ENCODE measurements around the gene ATG5.
A peak's percentile ranks its signal among the peaks of the same experiment; 100 is the strongest.

Gene ATG5

DNA sequence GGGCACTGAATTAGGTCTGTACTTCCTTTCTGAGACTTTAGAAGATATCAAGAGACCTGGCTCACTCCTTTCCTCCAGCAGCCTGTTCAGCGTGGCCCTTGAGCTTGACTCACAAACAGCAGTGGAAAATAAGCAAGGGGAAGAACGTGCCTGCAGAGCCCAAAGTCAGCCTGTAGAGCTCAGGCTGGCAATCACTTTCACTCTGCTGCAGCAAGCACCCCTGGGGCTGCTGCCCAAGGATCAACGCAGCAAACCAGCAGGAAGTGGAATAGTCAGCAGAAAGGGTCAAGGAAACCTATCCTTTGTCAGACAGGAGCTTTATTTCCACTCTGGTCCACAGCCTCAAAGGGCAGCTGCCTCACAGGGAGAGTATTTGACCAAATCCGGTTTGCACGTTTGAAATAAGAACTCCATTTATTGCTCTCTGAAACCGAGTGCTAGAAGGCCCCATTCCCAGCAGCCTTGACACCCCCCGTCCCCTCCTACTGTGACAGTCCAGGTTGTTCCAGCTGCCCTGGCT is 162.1 kb downstream of the ATG5 start:
- no peak overlapping the region for H3K9ac ChIP-seq (ENCODE audit: low read depth in 1 of 2, low read length in 2 of 2)

GRCh38 chr6:106162921-106163320 is 162.6 kb downstream of the ATG5 start:
- peak overlapping the region; percentile 8 for H3K27ac ChIP-seq (ENCODE audit: low read depth, low read length)

More for the DNA sequence above, 162.1 kb downstream of the ATG5 start:
- Histone ChIP-seq H3K27ac (ENCODE audit: low read depth, low read length) (peak overlapping the region; percentile 8), H3K4me3 (ENCODE audit: low read depth in 1 of 2, low read length in 2 of 2) (peak overlapping the region in 1 of 2 donors; percentile 37), H3K4me1 (ENCODE audit: control insufficient read depth in 1 of 2, insufficient read depth in 2 of 2, low read length in 2 of 2) (peaks cover 16 to 21% of the 10 kb centered on the region in 2 donors), H3K27me3 (ENCODE audit: control insufficient read depth in 1 of 2, insufficient read depth in 2 of 2, low read length in 2 of 2) (no peaks in the 10 kb centered on the region), H3K36me3 (ENCODE audit: control insufficient read depth in 1 of 2, insufficient read depth in 2 of 2, low read length in 2 of 2) (no peaks in the 10 kb centered on the region), H3K9me3 (ENCODE audit: control insufficient read depth in 1 of 2, low read length in 2 of 2) (no peaks in the 10 kb centered on the region)

GRCh38 chr6:106161893-106162292 is 163.7 kb downstream of the ATG5 start:
- no peak overlapping the region for H3K9ac ChIP-seq (ENCODE audit: low read depth in 1 of 2, low read length in 2 of 2)
- no peaks in the 10 kb centered on the region for H3K36me3 ChIP-seq (ENCODE audit: control insufficient read depth in 1 of 2, insufficient read depth in 2 of 2, low read length in 2 of 2)
- H3K27ac ChIP-seq (ENCODE audit: low read depth, low read length) = no peak overlapping the region
- no peak overlapping the region for H3K4me3 ChIP-seq (ENCODE audit: low read depth in 1 of 2, low read length in 2 of 2)
- peaks cover 16 to 21% of the 10 kb centered on the region in 2 donors for H3K4me1 ChIP-seq (ENCODE audit: control insufficient read depth in 1 of 2, insufficient read depth in 2 of 2, low read length in 2 of 2)
- no peaks in the 10 kb centered on the region for H3K9me3 ChIP-seq (ENCODE audit: control insufficient read depth in 1 of 2, low read length in 2 of 2)
- H3K27me3 ChIP-seq (ENCODE audit: control insufficient read depth in 1 of 2, insufficient read depth in 2 of 2, low read length in 2 of 2) = no peaks in the 10 kb centered on the region

More at GRCh38 chr6:106162921-106163320, 162.6 kb downstream of the ATG5 start:
- Histone ChIP-seq H3K9me3 (ENCODE audit: control insufficient read depth in 1 of 2, low read length in 2 of 2) (no peaks in the 10 kb centered on the region), H3K4me1 (ENCODE audit: control insufficient read depth in 1 of 2, insufficient read depth in 2 of 2, low read length in 2 of 2) (peaks cover 16 to 21% of the 10 kb centered on the region in 2 donors), H3K4me3 (ENCODE audit: low read depth in 1 of 2, low read length in 2 of 2) (peak overlapping the region in 1 of 2 donors; percentile 37), H3K9ac (ENCODE audit: low read depth in 1 of 2, low read length in 2 of 2) (no peak overlapping the region), H3K36me3 (ENCODE audit: control insufficient read depth in 1 of 2, insufficient read depth in 2 of 2, low read length in 2 of 2) (no peaks in the 10 kb centered on the region), H3K27me3 (ENCODE audit: control insufficient read depth in 1 of 2, insufficient read depth in 2 of 2, low read length in 2 of 2) (no peaks in the 10 kb centered on the region)

DNA sequence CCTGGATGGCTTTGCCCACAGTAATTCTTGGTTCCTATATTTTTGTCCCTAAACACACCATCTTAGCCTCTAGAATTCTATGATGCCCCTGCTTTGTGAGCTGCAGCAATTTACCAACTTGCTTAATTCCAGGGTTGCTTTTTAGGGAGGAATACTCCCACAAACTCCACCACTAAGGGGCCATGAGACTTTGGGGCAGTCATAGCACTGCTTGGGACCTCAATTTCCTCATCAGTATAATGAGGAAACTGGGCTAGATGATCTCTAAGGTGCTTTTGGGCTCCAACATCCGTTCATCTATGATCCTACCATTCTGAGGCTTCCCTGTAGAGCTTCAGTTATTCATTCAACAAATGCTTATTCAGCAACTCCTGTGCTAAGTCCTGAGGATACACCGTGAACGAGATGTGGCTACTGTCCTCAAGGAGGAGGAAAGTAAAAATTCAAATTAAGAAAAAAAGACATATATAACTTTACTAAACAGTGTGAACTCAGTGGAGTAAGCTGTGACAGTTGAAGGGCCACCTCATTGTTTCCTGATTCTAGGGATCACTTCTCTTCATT is 164.2 kb downstream of the ATG5 start:
- Histone ChIP-seq H3K4me1 (ENCODE audit: control insufficient read depth in 1 of 2, insufficient read depth in 2 of 2, low read length in 2 of 2) (peaks cover 16 to 21% of the 10 kb centered on the region in 2 donors), H3K36me3 (ENCODE audit: control insufficient read depth in 1 of 2, insufficient read depth in 2 of 2, low read length in 2 of 2) (no peaks in the 10 kb centered on the region), H3K9me3 (ENCODE audit: control insufficient read depth in 1 of 2, low read length in 2 of 2) (no peaks in the 10 kb centered on the region), H3K27me3 (ENCODE audit: control insufficient read depth in 1 of 2, insufficient read depth in 2 of 2, low read length in 2 of 2) (no peaks in the 10 kb centered on the region), H3K27ac (ENCODE audit: low read depth, low read length) (no peak overlapping the region), H3K9ac (ENCODE audit: low read depth in 1 of 2, low read length in 2 of 2) (no peak overlapping the region), H3K4me3 (ENCODE audit: low read depth in 1 of 2, low read length in 2 of 2) (no peak overlapping the region)

GRCh38 chr6:106160189-106160588 is 165.4 kb downstream of the ATG5 start:
- no peak overlapping the region for H3K27ac ChIP-seq (ENCODE audit: low read depth, low read length)

DNA sequence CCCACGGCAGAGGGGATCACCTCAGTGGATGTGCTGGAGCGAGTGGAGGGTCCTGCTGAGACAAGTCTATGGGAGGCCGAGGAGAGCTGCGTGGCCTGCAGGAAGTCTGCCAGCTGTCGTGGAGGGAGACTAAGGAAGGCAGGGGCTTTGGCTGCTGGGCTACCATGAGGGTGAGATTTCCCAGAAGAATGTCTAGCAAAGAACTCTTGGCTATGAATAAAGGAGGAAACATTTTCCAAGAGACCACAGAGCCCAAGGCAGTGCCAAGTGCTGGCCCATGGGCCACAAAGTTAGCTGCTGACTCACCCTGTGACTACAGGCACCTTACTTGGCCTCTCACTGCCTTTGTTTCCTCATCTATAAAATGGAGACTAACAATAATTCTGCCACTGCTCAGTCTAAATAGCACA is 166.0 kb downstream of the ATG5 start:
- Histone ChIP-seq H3K4me3 (ENCODE audit: low read depth in 1 of 2, low read length in 2 of 2) (no peak overlapping the region), H3K36me3 (ENCODE audit: control insufficient read depth in 1 of 2, insufficient read depth in 2 of 2, low read length in 2 of 2) (no peaks in the 10 kb centered on the region), H3K27me3 (ENCODE audit: control insufficient read depth in 1 of 2, insufficient read depth in 2 of 2, low read length in 2 of 2) (no peaks in the 10 kb centered on the region), H3K9me3 (ENCODE audit: control insufficient read depth in 1 of 2, low read length in 2 of 2) (no peaks in the 10 kb centered on the region), H3K4me1 (ENCODE audit: control insufficient read depth in 1 of 2, insufficient read depth in 2 of 2, low read length in 2 of 2) (peaks cover 16 to 17% of the 10 kb centered on the region in 2 donors), H3K9ac (ENCODE audit: low read depth in 1 of 2, low read length in 2 of 2) (no peak overlapping the region), H3K27ac (ENCODE audit: low read depth, low read length) (no peak overlapping the region)

More at GRCh38 chr6:106160189-106160588, 165.4 kb downstream of the ATG5 start:
- Histone ChIP-seq H3K9ac (ENCODE audit: low read depth in 1 of 2, low read length in 2 of 2) (no peak overlapping the region), H3K9me3 (ENCODE audit: control insufficient read depth in 1 of 2, low read length in 2 of 2) (no peaks in the 10 kb centered on the region), H3K27me3 (ENCODE audit: control insufficient read depth in 1 of 2, insufficient read depth in 2 of 2, low read length in 2 of 2) (no peaks in the 10 kb centered on the region), H3K36me3 (ENCODE audit: control insufficient read depth in 1 of 2, insufficient read depth in 2 of 2, low read length in 2 of 2) (no peaks in the 10 kb centered on the region), H3K4me1 (ENCODE audit: control insufficient read depth in 1 of 2, insufficient read depth in 2 of 2, low read length in 2 of 2) (peaks cover 16 to 21% of the 10 kb centered on the region in 2 donors), H3K4me3 (ENCODE audit: low read depth in 1 of 2, low read length in 2 of 2) (no peak overlapping the region)

- H3K27me3 ChIP-seq (ENCODE audit: control insufficient read depth in 1 of 2, insufficient read depth in 2 of 2, low read length in 2 of 2) = no peaks in the 10 kb centered on the region
Measured at GRCh38 chr6:106158816-106159215, 166.7 kb downstream of the ATG5 start.

DNA sequence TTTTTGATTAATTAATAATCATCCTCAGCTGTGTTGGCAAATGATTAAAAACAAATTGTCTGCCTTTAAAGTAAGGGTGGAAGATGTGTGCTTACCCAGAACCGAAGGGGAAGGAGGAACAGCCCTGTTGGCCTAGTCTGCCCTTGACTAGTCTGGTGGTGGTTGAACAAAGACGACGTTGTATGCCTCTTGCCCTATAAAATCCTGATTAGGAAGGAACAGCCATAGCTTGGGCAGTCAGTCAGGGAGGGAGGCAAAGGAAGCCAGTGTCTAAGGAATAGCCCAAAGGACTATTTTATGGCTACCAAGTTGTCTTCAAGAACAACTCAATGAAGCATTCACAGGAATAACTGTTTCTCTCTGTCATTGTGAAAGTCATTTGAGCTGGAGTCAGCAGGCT is 168.7 kb downstream of the ATG5 start:
- H3K27me3 ChIP-seq (ENCODE audit: control insufficient read depth in 1 of 2, insufficient read depth in 2 of 2, low read length in 2 of 2) = no peaks in the 10 kb centered on the region
- no peak overlapping the region for H3K4me3 ChIP-seq (ENCODE audit: low read depth in 1 of 2, low read length in 2 of 2)
- H3K9ac ChIP-seq (ENCODE audit: low read depth in 1 of 2, low read length in 2 of 2) = no peak overlapping the region

More at GRCh38 chr6:106158816-106159215, 166.7 kb downstream of the ATG5 start:
- Histone ChIP-seq H3K9me3 (ENCODE audit: control insufficient read depth in 1 of 2, low read length in 2 of 2) (no peaks in the 10 kb centered on the region), H3K4me1 (ENCODE audit: control insufficient read depth in 1 of 2, insufficient read depth in 2 of 2, low read length in 2 of 2) (peaks cover 10 to 11% of the 10 kb centered on the region in 2 donors), H3K4me3 (ENCODE audit: low read depth in 1 of 2, low read length in 2 of 2) (no peak overlapping the region), H3K36me3 (ENCODE audit: control insufficient read depth in 1 of 2, insufficient read depth in 2 of 2, low read length in 2 of 2) (no peaks in the 10 kb centered on the region), H3K27ac (ENCODE audit: low read depth, low read length) (no peak overlapping the region), H3K9ac (ENCODE audit: low read depth in 1 of 2, low read length in 2 of 2) (no peak overlapping the region)

GRCh38 chr6:106156413-106156812 is 169.1 kb downstream of the ATG5 start:
- Histone ChIP-seq H3K9me3 (ENCODE audit: control insufficient read depth in 1 of 2, low read length in 2 of 2) (no peaks in the 10 kb centered on the region), H3K27ac (ENCODE audit: low read depth, low read length) (no peak overlapping the region), H3K4me1 (ENCODE audit: control insufficient read depth in 1 of 2, insufficient read depth in 2 of 2, low read length in 2 of 2) (no peaks in the 10 kb centered on the region), H3K9ac (ENCODE audit: low read depth in 1 of 2, low read length in 2 of 2) (no peak overlapping the region), H3K27me3 (ENCODE audit: control insufficient read depth in 1 of 2, insufficient read depth in 2 of 2, low read length in 2 of 2) (no peaks in the 10 kb centered on the region), H3K36me3 (ENCODE audit: control insufficient read depth in 1 of 2, insufficient read depth in 2 of 2, low read length in 2 of 2) (no peaks in the 10 kb centered on the region), H3K4me3 (ENCODE audit: low read depth in 1 of 2, low read length in 2 of 2) (no peak overlapping the region)

More for the DNA sequence above, 168.7 kb downstream of the ATG5 start:
- H3K4me1 ChIP-seq (ENCODE audit: control insufficient read depth in 1 of 2, insufficient read depth in 2 of 2, low read length in 2 of 2) = no peaks in the 10 kb centered on the region
- H3K27ac ChIP-seq (ENCODE audit: low read depth, low read length) = no peak overlapping the region
- H3K36me3 ChIP-seq (ENCODE audit: control insufficient read depth in 1 of 2, insufficient read depth in 2 of 2, low read length in 2 of 2) = no peaks in the 10 kb centered on the region
- no peaks in the 10 kb centered on the region for H3K9me3 ChIP-seq (ENCODE audit: control insufficient read depth in 1 of 2, low read length in 2 of 2)

GRCh38 chr6:106155219-106155830 is 170.2 kb downstream of the ATG5 start:
- H3K27ac ChIP-seq (ENCODE audit: low read depth, low read length) = no peak overlapping the region
- no peaks in the 10 kb centered on the region for H3K9me3 ChIP-seq (ENCODE audit: control insufficient read depth in 1 of 2, low read length in 2 of 2)
- H3K27me3 ChIP-seq (ENCODE audit: control insufficient read depth in 1 of 2, insufficient read depth in 2 of 2, low read length in 2 of 2) = no peaks in the 10 kb centered on the region
- H3K4me3 ChIP-seq (ENCODE audit: low read depth in 1 of 2, low read length in 2 of 2) = no peak overlapping the region
- no peak overlapping the region for H3K9ac ChIP-seq (ENCODE audit: low read depth in 1 of 2, low read length in 2 of 2)
- no peaks in the 10 kb centered on the region for H3K36me3 ChIP-seq (ENCODE audit: control insufficient read depth in 1 of 2, insufficient read depth in 2 of 2, low read length in 2 of 2)
- H3K4me1 ChIP-seq (ENCODE audit: control insufficient read depth in 1 of 2, insufficient read depth in 2 of 2, low read length in 2 of 2) = no peaks in the 10 kb centered on the region
